ENCODE data around the gene ATE1. TPM values are rescaled to one million over a fixed set of nuclear protein-coding genes. Genes with fewer than 3 reads are reported as not detected.

The ATE1 gene
- total RNA-seq, 2 experiments from 2014 or later: 18.5 to 20.9 TPM

GRCh38 chr10:121904888-121905287 is 22.9 kb downstream of the ATE1 start:
- no peaks in the 10 kb centered on the region for H3K27me3 ChIP-seq (ENCODE audit: control insufficient read depth in 1 of 2, insufficient read depth in 2 of 2, low read length in 2 of 2)
- Mint-ChIP-seq H3K4me1 (ENCODE audit: low read depth) (peaks cover 6% of the 10 kb centered on the region), H3K4me3 (no peak overlapping the region), H3K36me3 (ENCODE audit: low read depth) (peaks cover 58% of the 10 kb centered on the region), H3K27ac (no peak overlapping the region), H3K27me3 (no peaks in the 10 kb centered on the region), H3K9me3 (no peaks in the 10 kb centered on the region)
- H3K9me3 ChIP-seq (ENCODE audit: control insufficient read depth in 1 of 2, insufficient read depth in 1 of 2, low read length in 2 of 2): no peaks in the 10 kb centered on the region
- H3K27ac ChIP-seq (ENCODE audit: low read depth in 1 of 2, low read length in 2 of 2): no peak overlapping the region
- DNase-seq: no peak
- no peak for ATAC-seq (ENCODE audit: poor library complexity)
- POLR2A ChIA-PET: no interaction called here
- TF ChIP-seq CTCF (IDR thresholded peaks at IDR 0.05): no peak
- intact Hi-C loops (cut with DNase I, micrococcal nuclease): no loop called here
- CTCF ChIA-PET: no interaction called here
- peaks cover 22% of the 10 kb centered on the region for H3K36me3 ChIP-seq (ENCODE audit: insufficient read depth, low read length)
- no peak overlapping the region for H3K4me3 ChIP-seq (ENCODE audit: low read length)
- H3K4me1 ChIP-seq (ENCODE audit: insufficient read depth, low read length): no peaks in the 10 kb centered on the region

DNA sequence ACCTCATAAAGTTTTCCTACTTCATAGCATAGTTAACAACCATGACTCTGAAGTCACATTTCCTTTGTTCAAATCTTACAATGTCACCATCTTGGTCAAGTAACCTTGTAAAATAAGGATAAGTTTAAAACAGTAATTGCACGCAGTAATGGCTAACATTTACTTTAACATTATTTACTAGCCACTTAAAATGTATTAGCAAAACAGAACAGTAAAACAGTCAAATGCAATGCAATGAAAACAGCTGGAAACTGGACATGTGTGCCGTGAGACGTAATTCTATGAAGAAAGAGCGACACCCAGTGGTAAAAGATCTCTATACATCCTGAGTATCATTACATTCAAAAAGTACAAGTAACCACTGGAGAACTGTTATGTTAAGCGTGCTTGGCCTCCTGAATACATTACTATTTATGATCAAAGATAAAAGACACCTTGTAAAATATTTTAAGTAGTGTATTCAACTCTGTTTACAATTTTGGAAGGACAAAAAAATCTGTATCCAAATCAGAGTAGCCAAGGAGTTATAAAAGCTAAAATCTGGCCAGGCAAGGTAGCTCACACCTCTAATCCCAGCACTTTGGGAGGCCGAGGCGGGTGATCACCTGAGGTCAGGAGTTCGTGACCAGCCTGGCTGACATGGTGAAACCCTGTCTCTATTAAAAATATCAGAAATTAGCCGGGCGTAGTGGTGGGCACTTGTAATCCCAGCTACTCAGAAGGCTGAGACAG is 27.2 kb downstream of the ATE1 start:
- peaks cover 6% of the 10 kb centered on the region for H3K4me1 Mint-ChIP-seq (ENCODE audit: low read depth)
- no peaks in the 10 kb centered on the region for H3K9me3 Mint-ChIP-seq
- no peaks in the 10 kb centered on the region for H3K27me3 ChIP-seq (ENCODE audit: control insufficient read depth in 1 of 2, insufficient read depth in 2 of 2, low read length in 2 of 2)
- H3K27me3 Mint-ChIP-seq: no peaks in the 10 kb centered on the region
- H3K4me3 ChIP-seq (ENCODE audit: low read length): no peak overlapping the region
- CTCF ChIA-PET: interaction anchor here (0.6 to 2.0 kb wide), 9 partner anchors 10 to 959 kb away, joined by 3 to 8 read pairs (median 3); no protein-coding TSS in a partner anchor
- H3K4me1 ChIP-seq (ENCODE audit: insufficient read depth, low read length): no peaks in the 10 kb centered on the region
- POLR2A ChIA-PET: no interaction called here
- no peak overlapping the region for H3K27ac Mint-ChIP-seq
- no peak overlapping the region for H3K4me3 Mint-ChIP-seq
- H3K9me3 ChIP-seq (ENCODE audit: control insufficient read depth in 1 of 2, insufficient read depth in 1 of 2, low read length in 2 of 2): no peaks in the 10 kb centered on the region
- peak; percentile 60 for ATAC-seq (ENCODE audit: poor library complexity)
- H3K36me3 Mint-ChIP-seq (ENCODE audit: low read depth): peaks cover 60% of the 10 kb centered on the region
- DNase-seq: peak in 4 of 14 experiments; percentile 7 to 63 (median 54)
- intact Hi-C loops (cut with DNase I, micrococcal nuclease): loop anchor here (1.0 to 2.0 kb wide), 2 partner anchors 957 to 958 kb away; no protein-coding TSS in a partner anchor
- TF ChIP-seq CTCF (IDR thresholded peaks at IDR 0.05): peak; percentile 90
- peaks cover 42% of the 10 kb centered on the region for H3K36me3 ChIP-seq (ENCODE audit: insufficient read depth, low read length)
- no peak overlapping the region for H3K27ac ChIP-seq (ENCODE audit: low read depth in 1 of 2, low read length in 2 of 2)

- Mint-ChIP-seq H3K4me1 (ENCODE audit: low read depth) (peaks cover 6% of the 10 kb centered on the region), H3K9me3 (no peaks in the 10 kb centered on the region), H3K4me3 (no peak overlapping the region), H3K27me3 (no peaks in the 10 kb centered on the region), H3K36me3 (ENCODE audit: low read depth) (peaks cover 63% of the 10 kb centered on the region), H3K27ac (no peak overlapping the region)
- peaks cover 36% of the 10 kb centered on the region for H3K36me3 ChIP-seq (ENCODE audit: insufficient read depth, low read length)
- no peak for TF ChIP-seq CTCF (IDR thresholded peaks at IDR 0.05)
- H3K4me1 ChIP-seq (ENCODE audit: insufficient read depth, low read length): no peaks in the 10 kb centered on the region
- no peaks in the 10 kb centered on the region for H3K27me3 ChIP-seq (ENCODE audit: control insufficient read depth in 1 of 2, insufficient read depth in 2 of 2, low read length in 2 of 2)
- no peak overlapping the region for H3K27ac ChIP-seq (ENCODE audit: low read depth in 1 of 2, low read length in 2 of 2)
- POLR2A ChIA-PET: no interaction called here
- intact Hi-C loops (cut with DNase I, micrococcal nuclease): loop anchor here (1.0 to 2.0 kb wide), 2 partner anchors 956 to 957 kb away; no protein-coding TSS in a partner anchor
- H3K4me3 ChIP-seq (ENCODE audit: low read length): no peak overlapping the region
- CTCF ChIA-PET: interaction anchor here (1.2 kb wide), 1 partner anchor 20 kb away, joined by 3 read pairs; no protein-coding TSS in a partner anchor
- no peak for DNase-seq
- no peak for ATAC-seq (ENCODE audit: poor library complexity)
- H3K9me3 ChIP-seq (ENCODE audit: control insufficient read depth in 1 of 2, insufficient read depth in 1 of 2, low read length in 2 of 2): no peaks in the 10 kb centered on the region
Measured at GRCh38 chr10:121899727-121900126, 28.1 kb downstream of the ATE1 start.
